GM12874 (cell line): Measurements from ENCODE around the gene KRT16.

Experiments
- TF ChIP-seq, protein P1 (sequence below): IDR thresholded peaks from 2 replicates; pipeline ENCODE4 v1.5.1; 2011; ENCODE audit warnings: low read depth, mild to moderate bottlenecking, control low read depth, low read length, moderate library complexity; ENCODE audit not compliant: insufficient read depth

KRT16 gene

DNA sequence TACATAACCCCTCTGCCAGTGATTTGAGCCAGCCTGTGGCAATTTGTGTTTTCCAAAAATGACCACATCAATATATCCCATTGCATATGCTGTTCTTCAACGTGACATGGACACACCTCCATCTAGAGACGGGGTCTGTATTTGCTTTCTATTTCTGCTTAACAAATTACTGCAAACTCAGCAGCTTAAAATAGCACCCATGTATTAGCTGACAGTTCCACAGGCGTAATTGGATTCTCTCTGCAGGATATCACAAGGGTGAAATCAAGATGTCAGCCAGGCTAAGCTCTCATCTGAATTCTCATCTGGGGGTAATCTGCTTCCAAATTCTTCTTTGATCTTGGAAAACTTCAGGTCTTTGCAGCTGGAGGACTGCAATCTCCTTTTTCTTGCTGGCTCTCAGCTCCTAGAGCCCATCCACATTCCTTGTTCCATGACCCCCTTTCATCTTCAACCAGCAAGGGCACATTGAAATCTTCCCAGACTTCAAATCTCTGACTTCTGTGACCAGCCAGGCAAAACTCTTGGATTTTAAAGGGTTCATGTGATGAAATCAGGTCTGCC, 48.9 kb downstream of the KRT16 start:
- TF ChIP-seq, protein P1, sequence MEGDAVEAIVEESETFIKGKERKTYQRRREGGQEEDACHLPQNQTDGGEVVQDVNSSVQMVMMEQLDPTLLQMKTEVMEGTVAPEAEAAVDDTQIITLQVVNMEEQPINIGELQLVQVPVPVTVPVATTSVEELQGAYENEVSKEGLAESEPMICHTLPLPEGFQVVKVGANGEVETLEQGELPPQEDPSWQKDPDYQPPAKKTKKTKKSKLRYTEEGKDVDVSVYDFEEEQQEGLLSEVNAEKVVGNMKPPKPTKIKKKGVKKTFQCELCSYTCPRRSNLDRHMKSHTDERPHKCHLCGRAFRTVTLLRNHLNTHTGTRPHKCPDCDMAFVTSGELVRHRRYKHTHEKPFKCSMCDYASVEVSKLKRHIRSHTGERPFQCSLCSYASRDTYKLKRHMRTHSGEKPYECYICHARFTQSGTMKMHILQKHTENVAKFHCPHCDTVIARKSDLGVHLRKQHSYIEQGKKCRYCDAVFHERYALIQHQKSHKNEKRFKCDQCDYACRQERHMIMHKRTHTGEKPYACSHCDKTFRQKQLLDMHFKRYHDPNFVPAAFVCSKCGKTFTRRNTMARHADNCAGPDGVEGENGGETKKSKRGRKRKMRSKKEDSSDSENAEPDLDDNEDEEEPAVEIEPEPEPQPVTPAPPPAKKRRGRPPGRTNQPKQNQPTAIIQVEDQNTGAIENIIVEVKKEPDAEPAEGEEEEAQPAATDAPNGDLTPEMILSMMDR, result no peak

GRCh38 chr17:41561554-41561953, 51.0 kb downstream of the KRT16 start:
- TF ChIP-seq, protein P1, result no peak
